HL-60 (cell line): ENCODE results near the gene PXDN.

Experiments
- GABPA ChIP-seq: IDR thresholded peaks from 2 replicates; pipeline ENCODE4 v1.6.1; 2012; ENCODE audit warnings: low read depth
- TF ChIP-seq, protein P1 (sequence below): IDR thresholded peaks from one replicate; pipeline ENCODE4 v1.5.1; 2011; ENCODE audit warnings: low read length, control low read depth, inconsistent platforms; ENCODE audit not compliant: insufficient read depth
- TF ChIP-seq, protein P2 (sequence below): IDR thresholded peaks from 2 replicates; pipeline ENCODE4 v1.6.1; 2012; ENCODE audit warnings: low read depth; ENCODE audit not compliant: insufficient replicate concordance

DNA sequence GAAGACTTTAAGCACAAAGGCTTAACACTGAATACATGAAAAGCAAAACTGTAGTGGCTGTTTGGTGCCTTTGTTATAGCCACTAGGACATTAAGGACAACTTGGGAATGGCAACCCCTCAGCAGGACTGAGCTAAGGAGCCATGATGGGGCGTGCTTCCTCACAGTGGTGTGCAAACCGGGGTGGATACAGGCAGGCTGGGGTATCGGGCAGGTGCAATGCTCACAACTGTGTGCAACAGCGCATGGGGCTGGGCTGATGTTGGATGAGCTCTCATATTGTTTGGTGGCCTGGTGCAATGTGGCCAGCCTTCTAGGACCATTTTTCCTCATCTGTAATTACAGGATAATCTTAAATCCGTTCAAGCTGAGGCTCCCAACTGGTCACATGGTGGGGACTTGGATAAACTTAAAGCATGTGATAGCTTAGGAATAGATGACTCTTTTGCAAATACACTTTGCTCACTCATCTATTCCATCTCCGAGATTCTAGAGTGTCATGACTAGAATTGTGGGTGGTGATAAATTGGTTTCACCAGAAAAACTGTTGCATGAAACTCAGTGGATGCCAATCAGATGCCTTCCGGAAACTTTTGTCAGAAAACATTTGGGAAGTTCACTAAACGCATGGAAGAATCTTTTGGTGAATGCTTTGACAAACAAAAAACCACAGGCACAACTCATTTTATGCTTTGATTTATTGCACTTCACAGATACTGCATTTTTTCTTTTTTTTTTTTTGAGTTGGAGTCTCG, 116.5 kb downstream of the PXDN start:
- TF ChIP-seq, protein P1, sequence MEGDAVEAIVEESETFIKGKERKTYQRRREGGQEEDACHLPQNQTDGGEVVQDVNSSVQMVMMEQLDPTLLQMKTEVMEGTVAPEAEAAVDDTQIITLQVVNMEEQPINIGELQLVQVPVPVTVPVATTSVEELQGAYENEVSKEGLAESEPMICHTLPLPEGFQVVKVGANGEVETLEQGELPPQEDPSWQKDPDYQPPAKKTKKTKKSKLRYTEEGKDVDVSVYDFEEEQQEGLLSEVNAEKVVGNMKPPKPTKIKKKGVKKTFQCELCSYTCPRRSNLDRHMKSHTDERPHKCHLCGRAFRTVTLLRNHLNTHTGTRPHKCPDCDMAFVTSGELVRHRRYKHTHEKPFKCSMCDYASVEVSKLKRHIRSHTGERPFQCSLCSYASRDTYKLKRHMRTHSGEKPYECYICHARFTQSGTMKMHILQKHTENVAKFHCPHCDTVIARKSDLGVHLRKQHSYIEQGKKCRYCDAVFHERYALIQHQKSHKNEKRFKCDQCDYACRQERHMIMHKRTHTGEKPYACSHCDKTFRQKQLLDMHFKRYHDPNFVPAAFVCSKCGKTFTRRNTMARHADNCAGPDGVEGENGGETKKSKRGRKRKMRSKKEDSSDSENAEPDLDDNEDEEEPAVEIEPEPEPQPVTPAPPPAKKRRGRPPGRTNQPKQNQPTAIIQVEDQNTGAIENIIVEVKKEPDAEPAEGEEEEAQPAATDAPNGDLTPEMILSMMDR, result no peak
- no peak for TF ChIP-seq GABPA
- TF ChIP-seq, protein P2, sequence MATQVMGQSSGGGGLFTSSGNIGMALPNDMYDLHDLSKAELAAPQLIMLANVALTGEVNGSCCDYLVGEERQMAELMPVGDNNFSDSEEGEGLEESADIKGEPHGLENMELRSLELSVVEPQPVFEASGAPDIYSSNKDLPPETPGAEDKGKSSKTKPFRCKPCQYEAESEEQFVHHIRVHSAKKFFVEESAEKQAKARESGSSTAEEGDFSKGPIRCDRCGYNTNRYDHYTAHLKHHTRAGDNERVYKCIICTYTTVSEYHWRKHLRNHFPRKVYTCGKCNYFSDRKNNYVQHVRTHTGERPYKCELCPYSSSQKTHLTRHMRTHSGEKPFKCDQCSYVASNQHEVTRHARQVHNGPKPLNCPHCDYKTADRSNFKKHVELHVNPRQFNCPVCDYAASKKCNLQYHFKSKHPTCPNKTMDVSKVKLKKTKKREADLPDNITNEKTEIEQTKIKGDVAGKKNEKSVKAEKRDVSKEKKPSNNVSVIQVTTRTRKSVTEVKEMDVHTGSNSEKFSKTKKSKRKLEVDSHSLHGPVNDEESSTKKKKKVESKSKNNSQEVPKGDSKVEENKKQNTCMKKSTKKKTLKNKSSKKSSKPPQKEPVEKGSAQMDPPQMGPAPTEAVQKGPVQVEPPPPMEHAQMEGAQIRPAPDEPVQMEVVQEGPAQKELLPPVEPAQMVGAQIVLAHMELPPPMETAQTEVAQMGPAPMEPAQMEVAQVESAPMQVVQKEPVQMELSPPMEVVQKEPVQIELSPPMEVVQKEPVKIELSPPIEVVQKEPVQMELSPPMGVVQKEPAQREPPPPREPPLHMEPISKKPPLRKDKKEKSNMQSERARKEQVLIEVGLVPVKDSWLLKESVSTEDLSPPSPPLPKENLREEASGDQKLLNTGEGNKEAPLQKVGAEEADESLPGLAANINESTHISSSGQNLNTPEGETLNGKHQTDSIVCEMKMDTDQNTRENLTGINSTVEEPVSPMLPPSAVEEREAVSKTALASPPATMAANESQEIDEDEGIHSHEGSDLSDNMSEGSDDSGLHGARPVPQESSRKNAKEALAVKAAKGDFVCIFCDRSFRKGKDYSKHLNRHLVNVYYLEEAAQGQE, result no peak
